Measurements from ENCODE around the gene ALG5. TPM values are rescaled to one million over a fixed set of nuclear protein-coding genes. Genes with fewer than 3 reads are reported as not detected.
A peak's percentile ranks its signal among the peaks of the same experiment; 100 is the strongest.

The ALG5 gene
- total and polyA plus RNA-seq, 7 experiments from 2014 or later = 12.1 to 82.2 (median 23.7) TPM

GRCh38 chr13:36954542-36954941, 44.6 kb downstream of the ALG5 start:
- ChIA-PET CTCF (no interaction called here), POLR2A (no interaction called here)
- Histone ChIP-seq H3K9me3 (ENCODE audit: control insufficient read depth in 2 of 3, low read length in 3 of 3) (no peaks in the 10 kb centered on the region), H3K4me3 (ENCODE audit: low read length) (no peak overlapping the region), H3K4me1 (ENCODE audit: control insufficient read depth in 2 of 2, insufficient read depth in 2 of 2, low read length in 2 of 2) (no peaks in the 10 kb centered on the region), H3K27me3 (ENCODE audit: control insufficient read depth in 2 of 2, insufficient read depth in 2 of 2, low read length in 2 of 2) (no peaks in the 10 kb centered on the region), H3K36me3 (ENCODE audit: control insufficient read depth in 2 of 3, insufficient read depth in 3 of 3, low read length in 3 of 3) (peaks cover 3 to 27% (median 12%) of the 10 kb centered on the region in 3 experiments), H3K27ac (ENCODE audit: low read depth, low read length) (no peak overlapping the region)
- Mint-ChIP-seq H3K27ac (no peak overlapping the region), H3K36me3 (peaks cover 8 to 73% (median 48%) of the 10 kb centered on the region in 5 donors), H3K27me3 (no peaks in the 10 kb centered on the region), H3K4me3 (no peak overlapping the region), H3K4me1 (peaks cover 0 to 11% (median 6%) of the 10 kb centered on the region in 7 donors), H3K9me3 (no peaks in the 10 kb centered on the region)
- intact Hi-C loops (cut with micrococcal nuclease) = no loop called here
- ATAC-seq (no peak), DNase-seq (no peak)

- Histone ChIP-seq H3K27me3 (ENCODE audit: control insufficient read depth in 2 of 2, insufficient read depth in 2 of 2, low read length in 2 of 2) (no peaks in the 10 kb centered on the region), H3K4me1 (ENCODE audit: control insufficient read depth in 2 of 2, insufficient read depth in 2 of 2, low read length in 2 of 2) (no peaks in the 10 kb centered on the region), H3K9me3 (ENCODE audit: control insufficient read depth in 2 of 3, low read length in 3 of 3) (no peaks in the 10 kb centered on the region), H3K27ac (ENCODE audit: low read depth, low read length) (no peak overlapping the region), H3K4me3 (ENCODE audit: low read length) (no peak overlapping the region), H3K36me3 (ENCODE audit: control insufficient read depth in 2 of 3, insufficient read depth in 3 of 3, low read length in 3 of 3) (peaks cover 3 to 17% (median 12%) of the 10 kb centered on the region in 3 experiments)
- peaks cover 0 to 4% (median 0%) of the 10 kb centered on the region in 7 donors for H3K4me1 Mint-ChIP-seq
- no peak overlapping the region for H3K4me3 Mint-ChIP-seq
- no peak overlapping the region for H3K27ac Mint-ChIP-seq
- intact Hi-C loops (cut with micrococcal nuclease) = no loop called here
- H3K27me3 Mint-ChIP-seq = no peaks in the 10 kb centered on the region
- peaks cover 0 to 4% (median 0%) of the 10 kb centered on the region in 11 donors for H3K9me3 Mint-ChIP-seq
- DNase-seq = no peak
- peaks cover 11 to 65% (median 51%) of the 10 kb centered on the region in 5 donors for H3K36me3 Mint-ChIP-seq
- CTCF ChIA-PET = no interaction called here
- POLR2A ChIA-PET = no interaction called here
- peak; percentile 47 for ATAC-seq
These were observed 48.2 kb downstream of the ALG5 start for GRCh38 chr13:36950920-36951319.

- CTCF ChIA-PET = no interaction called here
- H3K27me3 Mint-ChIP-seq = no peaks in the 10 kb centered on the region
- peaks cover 0 to 6% (median 3%) of the 10 kb centered on the region in 11 donors for H3K9me3 Mint-ChIP-seq
- no peak for DNase-seq
- peak overlapping the region in 1 of 9 donors; percentile 38 for H3K27ac Mint-ChIP-seq
- peaks cover 0 to 4% (median 0%) of the 10 kb centered on the region in 7 donors for H3K4me1 Mint-ChIP-seq
- intact Hi-C loops (cut with micrococcal nuclease) = no loop called here
- H3K36me3 Mint-ChIP-seq = peaks cover 11 to 60% (median 48%) of the 10 kb centered on the region in 5 donors
- Histone ChIP-seq H3K4me1 (ENCODE audit: control insufficient read depth in 2 of 2, insufficient read depth in 2 of 2, low read length in 2 of 2) (no peaks in the 10 kb centered on the region), H3K36me3 (ENCODE audit: control insufficient read depth in 2 of 3, insufficient read depth in 3 of 3, low read length in 3 of 3) (peaks cover 3 to 17% (median 12%) of the 10 kb centered on the region in 3 experiments), H3K27me3 (ENCODE audit: control insufficient read depth in 2 of 2, insufficient read depth in 2 of 2, low read length in 2 of 2) (no peaks in the 10 kb centered on the region), H3K4me3 (ENCODE audit: low read length) (no peak overlapping the region), H3K9me3 (ENCODE audit: control insufficient read depth in 2 of 3, low read length in 3 of 3) (no peaks in the 10 kb centered on the region), H3K27ac (ENCODE audit: low read depth, low read length) (no peak overlapping the region)
- POLR2A ChIA-PET = no interaction called here
- no peak overlapping the region for H3K4me3 Mint-ChIP-seq
- ATAC-seq = no peak
These were observed 48.8 kb downstream of the ALG5 start for GRCh38 chr13:36950330-36950729.

- Histone ChIP-seq H3K27me3 (ENCODE audit: control insufficient read depth in 2 of 2, insufficient read depth in 2 of 2, low read length in 2 of 2) (no peaks in the 10 kb centered on the region), H3K9me3 (ENCODE audit: control insufficient read depth in 2 of 3, low read length in 3 of 3) (peaks cover 0 to 3% (median 0%) of the 10 kb centered on the region in 3 experiments), H3K4me3 (ENCODE audit: low read length) (no peak overlapping the region), H3K4me1 (ENCODE audit: control insufficient read depth in 2 of 2, insufficient read depth in 2 of 2, low read length in 2 of 2) (no peaks in the 10 kb centered on the region), H3K27ac (ENCODE audit: low read depth, low read length) (no peak overlapping the region), H3K36me3 (ENCODE audit: control insufficient read depth in 2 of 3, insufficient read depth in 3 of 3, low read length in 3 of 3) (no peaks in the 10 kb centered on the region)
- peaks cover 3 to 29% (median 25%) of the 10 kb centered on the region in 5 donors for H3K36me3 Mint-ChIP-seq
- H3K9me3 Mint-ChIP-seq = peaks cover 0 to 44% (median 15%) of the 10 kb centered on the region in 11 donors
- peaks cover 0 to 13% (median 3%) of the 10 kb centered on the region in 5 donors for H3K27me3 Mint-ChIP-seq
- DNase-seq = no peak
- no peaks in the 10 kb centered on the region for H3K4me1 Mint-ChIP-seq
- CTCF ChIA-PET = no interaction called here
- H3K27ac Mint-ChIP-seq = no peak overlapping the region
- POLR2A ChIA-PET = no interaction called here
- no peak for ATAC-seq
- no peak overlapping the region for H3K4me3 Mint-ChIP-seq
- intact Hi-C loops (cut with micrococcal nuclease) = no loop called here
These were observed 54.1 kb downstream of the ALG5 start for GRCh38 chr13:36945078-36945477.

GRCh38 chr13:36925603-36926002, 73.5 kb downstream of the ALG5 start:
- H3K4me3 Mint-ChIP-seq = no peak overlapping the region
- H3K9me3 Mint-ChIP-seq = peaks cover 0 to 3% (median 0%) of the 10 kb centered on the region in 11 donors
- peaks cover 0 to 3% of the 10 kb centered on the region in 2 donors for H3K27me3 ChIP-seq (ENCODE audit: control insufficient read depth in 2 of 2, insufficient read depth in 2 of 2, low read length in 2 of 2)
- no peaks in the 10 kb centered on the region for H3K36me3 Mint-ChIP-seq
- H3K9me3 ChIP-seq (ENCODE audit: control insufficient read depth in 2 of 3, low read length in 3 of 3) = no peaks in the 10 kb centered on the region
- no peaks in the 10 kb centered on the region for H3K36me3 ChIP-seq (ENCODE audit: control insufficient read depth in 2 of 3, insufficient read depth in 3 of 3, low read length in 3 of 3)
- ChIA-PET CTCF (no interaction called here), POLR2A (no interaction called here)
- H3K27ac ChIP-seq (ENCODE audit: low read depth, low read length) = no peak overlapping the region
- H3K27ac Mint-ChIP-seq = no peak overlapping the region
- ATAC-seq (no peak), DNase-seq (no peak)
- H3K4me1 Mint-ChIP-seq = peaks cover 0 to 6% (median 1%) of the 10 kb centered on the region in 7 donors
- no peak overlapping the region for H3K4me3 ChIP-seq (ENCODE audit: low read length)
- H3K4me1 ChIP-seq (ENCODE audit: control insufficient read depth in 2 of 2, insufficient read depth in 2 of 2, low read length in 2 of 2) = no peaks in the 10 kb centered on the region
- intact Hi-C loops (cut with micrococcal nuclease) = no loop called here
- H3K27me3 Mint-ChIP-seq = peaks cover 35 to 53% (median 40%) of the 10 kb centered on the region in 5 donors

GRCh38 chr13:36924001-36924400, 75.1 kb downstream of the ALG5 start:
- intact Hi-C loops (cut with micrococcal nuclease) = no loop called here
- no peaks in the 10 kb centered on the region for H3K36me3 ChIP-seq (ENCODE audit: control insufficient read depth in 2 of 3, insufficient read depth in 3 of 3, low read length in 3 of 3)
- no peaks in the 10 kb centered on the region for H3K9me3 ChIP-seq (ENCODE audit: control insufficient read depth in 2 of 3, low read length in 3 of 3)
- H3K36me3 Mint-ChIP-seq = no peaks in the 10 kb centered on the region
- H3K27ac ChIP-seq (ENCODE audit: low read depth, low read length) = no peak overlapping the region
- CTCF ChIA-PET = no interaction called here
- no peak overlapping the region for H3K4me3 ChIP-seq (ENCODE audit: low read length)
- H3K27me3 Mint-ChIP-seq = peaks cover 40 to 57% (median 46%) of the 10 kb centered on the region in 5 donors
- POLR2A ChIA-PET = no interaction called here
- H3K27me3 ChIP-seq (ENCODE audit: control insufficient read depth in 2 of 2, insufficient read depth in 2 of 2, low read length in 2 of 2) = peaks cover 0 to 3% of the 10 kb centered on the region in 2 donors
- peaks cover 0 to 3% of the 10 kb centered on the region in 2 donors for H3K4me1 ChIP-seq (ENCODE audit: control insufficient read depth in 2 of 2, insufficient read depth in 2 of 2, low read length in 2 of 2)
- peaks cover 0 to 12% (median 4%) of the 10 kb centered on the region in 7 donors for H3K4me1 Mint-ChIP-seq
- no peak for ATAC-seq
- no peak for DNase-seq
- H3K4me3 Mint-ChIP-seq = no peak overlapping the region
- no peak overlapping the region for H3K27ac Mint-ChIP-seq
- peaks cover 0 to 1% (median 0%) of the 10 kb centered on the region in 11 donors for H3K9me3 Mint-ChIP-seq

DNA sequence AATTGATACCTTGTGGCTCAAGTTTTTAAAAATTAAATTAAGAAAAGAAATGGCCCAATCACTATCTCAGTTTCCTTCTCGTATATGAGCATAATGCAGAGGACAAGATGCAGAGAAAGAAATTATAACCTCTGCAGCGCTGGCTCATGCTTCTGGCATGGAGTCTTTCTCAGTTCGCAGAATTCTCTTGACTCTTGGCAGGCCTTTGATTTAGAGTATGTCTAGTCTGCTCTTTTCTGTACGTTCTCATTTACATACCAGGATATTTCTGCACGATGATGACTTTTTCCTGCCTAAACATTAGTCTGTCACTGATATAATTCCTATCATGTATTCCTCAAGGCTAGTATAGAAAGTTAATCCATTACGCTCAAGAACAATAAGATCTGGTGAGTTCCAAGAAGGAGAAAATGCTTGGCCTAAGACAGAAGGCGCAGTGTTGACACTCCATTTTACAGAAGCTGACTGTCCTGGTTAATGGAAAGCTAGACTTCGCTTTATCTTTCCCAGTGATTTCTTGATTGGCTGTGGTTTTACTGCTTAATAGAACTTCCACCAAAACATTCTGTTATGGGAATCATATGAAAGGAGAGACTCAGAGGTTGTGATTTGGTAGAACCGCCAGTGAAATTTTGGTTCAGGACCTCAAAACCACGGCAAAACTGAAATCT, 77.4 kb downstream of the ALG5 start:
- Histone ChIP-seq H3K4me3 (ENCODE audit: low read length) (no peak overlapping the region), H3K9me3 (ENCODE audit: control insufficient read depth in 2 of 3, low read length in 3 of 3) (no peaks in the 10 kb centered on the region), H3K27me3 (ENCODE audit: control insufficient read depth in 2 of 2, insufficient read depth in 2 of 2, low read length in 2 of 2) (peaks cover 3 to 6% of the 10 kb centered on the region in 2 donors), H3K36me3 (ENCODE audit: control insufficient read depth in 2 of 3, insufficient read depth in 3 of 3, low read length in 3 of 3) (no peaks in the 10 kb centered on the region), H3K27ac (ENCODE audit: low read depth, low read length) (no peak overlapping the region), H3K4me1 (ENCODE audit: control insufficient read depth in 2 of 2, insufficient read depth in 2 of 2, low read length in 2 of 2) (peaks cover 0 to 3% of the 10 kb centered on the region in 2 donors)
- no peaks in the 10 kb centered on the region for H3K9me3 Mint-ChIP-seq
- ChIA-PET CTCF (no interaction called here), POLR2A (no interaction called here)
- peaks cover 0 to 17% (median 8%) of the 10 kb centered on the region in 7 donors for H3K4me1 Mint-ChIP-seq
- peaks cover 53 to 74% (median 63%) of the 10 kb centered on the region in 5 donors for H3K27me3 Mint-ChIP-seq
- no peak for ATAC-seq
- no peak overlapping the region for H3K27ac Mint-ChIP-seq
- no peaks in the 10 kb centered on the region for H3K36me3 Mint-ChIP-seq
- no peak for DNase-seq
- intact Hi-C loops (cut with micrococcal nuclease) = no loop called here
- no peak overlapping the region for H3K4me3 Mint-ChIP-seq
